ENCODE measurements around the gene HERC3.
A peak's percentile ranks its signal among the peaks of the same experiment; 100 is the strongest.

Gene HERC3

DNA sequence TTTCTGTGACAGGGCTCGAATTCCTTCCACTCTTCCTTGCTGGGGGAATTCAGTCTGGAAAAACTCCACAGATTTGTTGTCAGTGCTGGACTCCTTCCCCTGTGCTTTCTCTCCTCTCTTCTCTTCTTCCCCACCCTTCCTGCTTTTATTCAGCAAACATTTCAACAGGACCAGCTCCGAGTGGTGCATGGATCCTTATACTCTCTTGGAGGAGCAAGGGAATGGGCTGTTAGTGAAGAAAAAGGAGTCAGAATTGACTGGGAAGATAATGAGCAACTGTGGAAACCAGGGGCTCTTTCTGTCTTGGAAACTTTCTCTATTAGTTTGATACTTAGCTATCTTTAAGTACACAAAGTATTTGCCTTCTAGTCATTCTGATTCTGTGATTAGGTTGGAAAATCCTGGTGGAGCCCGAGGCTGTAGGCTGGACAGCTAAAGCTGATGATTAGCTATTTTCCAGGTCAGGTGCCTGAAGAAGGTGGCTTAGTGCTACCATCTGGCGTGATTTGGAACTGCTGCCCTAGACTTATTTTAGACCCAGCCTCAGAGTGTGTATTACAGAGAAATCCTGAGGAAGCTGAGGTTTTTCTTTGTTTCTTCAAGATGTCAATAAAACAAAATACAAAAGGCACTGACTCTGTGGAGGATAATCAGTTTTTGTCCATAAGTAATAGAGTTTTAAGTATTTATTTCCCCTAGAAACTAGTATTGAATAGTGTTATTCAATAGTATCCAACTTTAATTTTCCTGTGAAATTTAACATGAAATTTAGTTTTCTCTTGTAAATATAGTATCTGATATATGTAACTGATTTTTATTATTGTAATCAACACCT lies 67.0 kb downstream of the HERC3 start:
- DNase-seq (ENCODE audit: low read depth in 4 of 4, low spot score in 1 of 4), result peak in 1 of 4 experiments; percentile 7

DNA sequence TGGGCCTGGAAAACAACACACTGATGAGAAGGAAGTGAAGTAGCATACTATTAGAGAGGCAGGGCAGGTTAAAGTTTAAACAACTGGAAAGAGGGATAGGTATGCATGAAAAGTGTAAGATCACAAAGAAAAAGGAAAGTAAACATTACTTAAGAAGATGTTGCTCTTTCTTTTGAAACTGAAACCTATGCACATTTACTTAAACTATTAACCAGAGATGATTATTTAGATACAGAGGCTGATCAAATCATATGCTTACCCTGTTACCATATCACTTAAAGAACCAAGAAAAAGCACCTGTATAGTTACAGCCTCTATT lies 67.6 kb downstream of the HERC3 start:
- DNase-seq (ENCODE audit: low read depth in 4 of 4, low spot score in 1 of 4), result no peak

- DNase-seq (ENCODE audit: low read depth in 4 of 4, low spot score in 1 of 4), result no peak
These were observed 68.4 kb downstream of the HERC3 start for GRCh38 chr4:88660446-88661294.

GRCh38 chr4:88661739-88662138 lies 69.5 kb downstream of the HERC3 start:
- DNase-seq (ENCODE audit: low read depth in 4 of 4, low spot score in 1 of 4), result no peak

GRCh38 chr4:88672987-88673386 lies 80.7 kb downstream of the HERC3 start:
- no peak for DNase-seq (ENCODE audit: low read depth in 4 of 4, low spot score in 1 of 4)

DNA sequence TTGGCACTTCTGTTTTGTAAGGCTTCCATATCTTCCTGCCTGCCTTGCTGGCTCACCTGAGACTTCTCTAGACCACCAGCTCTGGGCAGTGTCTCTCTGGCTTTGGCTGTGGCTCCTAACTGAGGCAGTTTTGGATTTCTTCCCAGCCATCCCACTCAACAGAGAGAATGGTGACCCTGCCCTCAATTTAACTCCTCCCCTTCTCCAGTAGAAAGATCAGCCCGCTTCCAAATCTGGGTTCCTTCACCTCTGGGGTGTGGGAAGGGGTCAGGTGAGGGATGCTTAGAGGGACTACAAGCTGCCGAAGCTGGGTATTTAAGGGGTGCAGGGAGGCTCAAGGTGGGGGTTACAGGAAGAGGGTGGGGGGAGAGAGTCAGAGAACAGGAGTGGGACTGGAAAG lies 81.6 kb downstream of the HERC3 start:
- DNase-seq (ENCODE audit: low read depth in 4 of 4, low spot score in 1 of 4), result no peak

DNA sequence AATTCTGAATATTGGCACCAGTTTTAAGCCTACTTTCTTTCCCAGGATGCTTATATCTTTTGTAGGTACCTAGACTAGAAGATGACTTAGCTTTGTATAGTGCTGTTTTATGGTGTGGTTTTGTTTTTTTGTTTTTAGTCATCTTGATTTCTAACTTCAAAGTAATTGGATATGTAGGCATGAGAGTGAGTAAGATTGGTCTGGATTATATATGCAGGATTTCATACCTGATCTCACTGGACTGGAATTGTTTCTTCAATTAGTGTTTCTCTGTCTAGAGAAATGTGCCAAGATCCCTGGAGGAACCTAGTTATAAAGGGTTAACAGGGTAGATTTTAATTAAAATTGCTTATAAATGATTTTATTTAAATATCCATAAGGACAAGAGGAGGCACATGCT lies 82.3 kb downstream of the HERC3 start:
- no peak for DNase-seq (ENCODE audit: low read depth in 4 of 4, low spot score in 1 of 4)

DNA sequence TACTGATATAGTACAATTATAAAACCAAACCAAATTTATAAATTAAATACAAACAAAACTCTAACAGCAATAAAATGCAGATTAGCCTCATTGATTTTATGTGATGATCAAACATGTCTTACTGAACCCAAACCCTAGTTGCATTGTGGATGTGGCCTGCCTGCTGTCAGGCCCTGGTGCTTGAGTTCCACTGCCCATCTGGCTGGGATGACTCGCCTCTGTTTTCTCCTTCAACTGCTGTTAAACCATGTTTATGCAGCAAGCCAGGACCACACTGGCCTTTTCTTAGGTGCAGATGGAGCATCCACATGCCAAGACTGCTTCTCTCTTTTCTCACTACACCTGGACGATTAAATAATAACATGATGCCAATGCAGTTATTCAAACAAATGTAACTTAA lies 82.7 kb downstream of the HERC3 start:
- no peak for DNase-seq (ENCODE audit: low read depth in 4 of 4, low spot score in 1 of 4)

DNA sequence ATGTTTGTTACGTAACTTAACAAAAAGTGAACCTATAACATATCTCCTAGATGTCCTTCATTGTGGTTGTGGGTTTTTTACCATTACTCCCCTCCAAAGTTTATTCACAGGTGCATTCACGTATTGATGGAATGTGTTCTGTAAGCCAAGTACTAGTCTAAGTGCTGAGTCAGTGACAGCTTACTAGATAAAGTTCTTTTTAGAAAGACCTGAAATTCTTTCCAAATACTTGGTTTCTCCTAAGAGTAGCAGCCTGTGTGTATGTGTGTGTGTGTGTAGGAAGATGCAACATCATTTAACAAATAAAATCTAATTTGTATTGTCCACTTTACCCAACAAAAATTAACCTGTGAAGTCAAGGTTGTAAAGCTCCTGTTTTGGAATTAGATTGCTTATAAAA lies 83.3 kb downstream of the HERC3 start:
- DNase-seq (ENCODE audit: low read depth in 4 of 4, low spot score in 1 of 4), result no peak

DNA sequence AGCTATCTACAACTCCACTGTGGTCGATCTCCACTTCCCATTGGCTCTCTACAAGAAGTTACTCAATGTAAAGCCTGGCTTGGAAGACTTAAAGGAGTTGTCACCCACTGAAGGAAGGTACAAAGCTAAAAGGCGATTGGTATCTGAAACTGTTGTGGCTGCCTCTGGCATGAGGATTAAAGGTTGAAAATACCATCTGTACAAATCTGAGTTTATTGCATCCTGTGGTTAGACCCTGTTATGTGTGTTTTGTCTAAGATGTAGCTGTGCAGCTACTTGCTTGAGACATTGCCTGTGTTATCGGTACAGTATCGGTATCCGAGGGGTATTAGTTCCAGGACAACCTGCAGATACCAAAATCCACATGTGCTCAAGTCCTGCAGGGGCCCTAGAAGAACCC lies 88.9 kb downstream of the HERC3 start:
- DNase-seq (ENCODE audit: low read depth in 4 of 4, low spot score in 1 of 4), result no peak

DNA sequence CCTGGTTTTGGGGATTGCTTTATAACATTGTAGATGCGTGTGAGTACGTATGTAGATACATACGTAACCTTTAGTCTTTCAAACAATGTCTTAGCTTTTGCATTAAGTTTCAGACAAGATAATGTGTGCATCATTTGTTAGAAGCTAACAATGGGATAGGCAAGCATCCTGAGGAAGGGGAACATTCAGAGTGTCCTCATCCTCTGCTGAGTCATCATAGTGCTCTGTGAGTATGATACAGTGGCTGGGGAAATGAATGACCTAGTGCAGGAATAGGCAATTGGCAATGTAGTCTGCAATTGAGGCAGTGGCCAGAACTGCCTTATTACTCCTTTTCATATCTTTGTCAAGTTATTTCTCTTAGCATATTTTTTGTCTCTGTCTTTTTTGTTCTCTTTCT lies 98.1 kb downstream of the HERC3 start:
- DNase-seq (ENCODE audit: low read depth in 4 of 4, low spot score in 1 of 4), result no peak

GRCh38 chr4:88693792-88694191 lies 101.5 kb downstream of the HERC3 start:
- no peak for DNase-seq (ENCODE audit: low read depth in 4 of 4, low spot score in 1 of 4)

GRCh38 chr4:88696630-88697029 lies 104.3 kb downstream of the HERC3 start:
- no peak for DNase-seq (ENCODE audit: low read depth in 4 of 4, low spot score in 1 of 4)

DNA sequence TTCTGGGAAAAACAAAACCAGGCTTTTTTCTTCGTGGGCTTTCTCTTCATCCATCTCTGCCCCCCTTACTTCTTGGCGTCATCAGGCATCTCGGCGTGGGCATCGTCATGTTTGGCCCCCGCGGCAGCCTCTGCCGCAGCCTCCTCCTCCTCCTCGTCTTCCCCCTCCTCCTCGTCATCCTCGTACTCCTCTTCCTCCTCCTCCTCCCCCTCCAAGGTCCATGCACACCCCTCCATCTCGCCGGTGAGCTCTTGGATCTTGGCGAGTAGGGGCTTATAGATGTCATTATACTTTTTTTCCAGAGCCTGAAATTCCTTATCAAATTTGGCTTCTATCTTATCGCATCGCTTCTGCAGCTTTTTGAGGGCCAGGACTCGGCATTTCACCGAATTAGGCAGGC lies 104.9 kb downstream of the HERC3 start:
- DNase-seq (ENCODE audit: low read depth in 4 of 4, low spot score in 1 of 4), result no peak

- peak; percentile 25 to 45 (median 34) for DNase-seq (ENCODE audit: low read depth in 4 of 4, low spot score in 1 of 4)
These were observed 105.5 kb downstream of the HERC3 start, which contains the start of gene NAP1L5 for GRCh38 chr4:88697588-88698329. Gene NAP1L5, minus strand, starts transcription at chr4:88697829. Its CDS starts 75 bp downstream, at chr4:88697754.

DNA sequence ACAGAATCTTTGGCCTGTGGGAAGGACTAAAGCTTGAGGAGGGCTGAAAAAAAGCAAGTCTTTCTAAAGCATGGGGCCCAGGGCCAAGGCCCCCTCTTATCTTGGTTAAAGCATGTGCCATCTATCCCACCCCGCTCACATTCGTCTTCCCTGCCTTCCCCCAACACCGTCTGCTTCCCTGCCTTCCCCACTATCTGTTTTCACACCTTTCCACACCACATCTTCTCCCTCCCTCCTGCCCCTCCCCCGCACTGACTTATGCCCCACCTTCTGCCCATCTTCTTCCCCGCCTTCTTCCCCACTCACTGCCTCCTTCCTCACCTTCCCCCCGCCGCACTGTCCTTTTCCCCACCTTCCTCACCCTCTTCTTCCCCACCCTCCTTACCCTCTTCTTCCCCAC lies 106.2 kb downstream of the HERC3 start:
- no peak for DNase-seq (ENCODE audit: low read depth in 4 of 4, low spot score in 1 of 4)

DNA sequence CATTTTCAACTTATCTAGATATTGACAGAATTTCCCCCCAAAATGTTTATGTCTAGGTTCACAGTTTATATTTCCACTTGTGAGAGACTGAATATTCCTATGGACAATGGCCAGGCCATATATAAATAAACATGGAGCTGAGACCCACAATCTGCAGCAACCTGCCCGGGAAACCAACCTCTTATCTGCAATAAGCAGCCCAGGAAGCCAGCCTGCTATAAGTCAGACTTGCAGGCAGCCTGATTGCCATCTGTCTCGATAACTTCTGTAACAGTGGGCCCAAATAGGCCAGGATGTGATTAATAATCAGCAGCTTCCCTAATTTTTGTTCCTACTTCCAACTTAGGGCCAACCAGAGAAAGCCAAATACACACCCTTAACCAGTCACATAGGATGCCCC lies 110.5 kb downstream of the HERC3 start:
- no peak for DNase-seq (ENCODE audit: low read depth in 4 of 4, low spot score in 1 of 4)

- no peak for DNase-seq (ENCODE audit: low read depth in 4 of 4, low spot score in 1 of 4)
These were observed 112.9 kb downstream of the HERC3 start for GRCh38 chr4:88705223-88705622.

- no peak for DNase-seq (ENCODE audit: low read depth in 4 of 4, low spot score in 1 of 4)
These were observed 113.7 kb downstream of the HERC3 start for GRCh38 chr4:88705805-88706492.

DNA sequence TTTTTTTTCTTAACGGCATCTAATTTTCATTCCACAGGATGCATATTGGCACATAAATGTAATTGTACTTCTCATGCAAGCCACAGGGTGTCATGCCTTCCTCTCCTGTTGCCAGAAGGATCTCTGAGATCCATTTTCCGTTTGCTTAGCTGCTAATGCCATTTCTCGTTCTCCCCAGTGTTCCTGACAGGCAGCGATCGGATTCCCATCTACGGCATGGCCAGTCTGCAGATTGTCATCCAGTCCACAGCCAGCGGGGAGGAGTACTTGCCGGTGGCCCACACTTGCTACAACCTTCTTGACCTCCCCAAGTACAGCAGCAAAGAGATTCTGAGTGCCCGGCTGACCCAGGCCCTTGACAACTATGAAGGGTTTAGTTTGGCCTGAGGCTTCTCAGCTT lies 114.3 kb downstream of the HERC3 start:
- no peak for DNase-seq (ENCODE audit: low read depth in 4 of 4, low spot score in 1 of 4)

DNA sequence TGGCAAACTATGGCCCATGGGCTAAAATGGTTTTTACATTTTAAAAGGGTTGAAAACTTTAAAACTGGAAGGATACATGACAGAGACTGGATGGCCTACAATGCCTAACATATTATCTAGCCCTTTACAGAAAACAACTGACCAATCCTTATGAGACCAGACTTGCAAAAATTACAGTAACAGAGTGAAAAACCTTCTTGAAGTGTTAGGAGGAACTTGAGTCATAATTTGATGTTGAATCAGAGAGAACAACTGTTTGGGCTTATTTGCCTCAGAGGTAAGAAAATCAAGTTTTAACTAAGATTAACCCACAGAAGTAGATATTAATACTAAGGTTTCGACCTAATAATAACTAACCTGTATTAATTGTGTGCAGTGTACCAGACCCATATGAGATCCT lies 117.7 kb downstream of the HERC3 start:
- no peak for DNase-seq (ENCODE audit: low read depth in 4 of 4, low spot score in 1 of 4)

All from stimulated activated CD4-positive, alpha-beta T cell treated with anti-CD3 and anti-CD28 coated beads, Interleukin-1b, Interleukin-23, amount 100 ng/mL, for 24 hours (primary cell).